GM23248 (cell line): ENCODE data around the gene AMPH.

Source experiments
- EZH2 ChIP-seq: fragments of 200-600 bp; sonication (generic); IDR thresholded peaks from 2 replicates; pipeline ENCODE4 v1.6.1; 2018; ENCODE audit warnings: antibody characterized with exemption, mild to moderate bottlenecking; ENCODE audit not compliant: insufficient read depth, poor library complexity, severe bottlenecking
- EZH2phosphoT487 ChIP-seq: fragments of 200-600 bp; sonication (generic); IDR thresholded peaks from 2 replicates; pipeline ENCODE4 v1.6.1; 2018; ENCODE audit warnings: antibody characterized with exemption, moderate library complexity, mild to moderate bottlenecking, low read depth; ENCODE audit not compliant: insufficient read depth

- no peak for TF ChIP-seq EZH2phosphoT487
- TF ChIP-seq EZH2 = no peak
These were observed 118.9 kb downstream of the AMPH start for GRCh38 chr7:38512291-38512690.
